Dermis blood vessel endothelial cell (primary cell): ENCODE results near the gene MBP. TPM values are rescaled to one million over a fixed set of nuclear protein-coding genes. Genes with fewer than 3 reads are reported as not detected.

Experiments
- DNase-seq: peaks from one replicate; pipeline ENCODE4 v3.0.0; 2010
- total RNA-seq: library from RNA; depleted of rRNA; stranded (reverse); fragments of >200 nt; gene quantifications from 2 replicates; pipeline ENCODE4 v1.2.3, GENCODE V29; 2014

MBP gene
- total RNA-seq, 1 donor from 2014 or later = 6.3 TPM

DNA sequence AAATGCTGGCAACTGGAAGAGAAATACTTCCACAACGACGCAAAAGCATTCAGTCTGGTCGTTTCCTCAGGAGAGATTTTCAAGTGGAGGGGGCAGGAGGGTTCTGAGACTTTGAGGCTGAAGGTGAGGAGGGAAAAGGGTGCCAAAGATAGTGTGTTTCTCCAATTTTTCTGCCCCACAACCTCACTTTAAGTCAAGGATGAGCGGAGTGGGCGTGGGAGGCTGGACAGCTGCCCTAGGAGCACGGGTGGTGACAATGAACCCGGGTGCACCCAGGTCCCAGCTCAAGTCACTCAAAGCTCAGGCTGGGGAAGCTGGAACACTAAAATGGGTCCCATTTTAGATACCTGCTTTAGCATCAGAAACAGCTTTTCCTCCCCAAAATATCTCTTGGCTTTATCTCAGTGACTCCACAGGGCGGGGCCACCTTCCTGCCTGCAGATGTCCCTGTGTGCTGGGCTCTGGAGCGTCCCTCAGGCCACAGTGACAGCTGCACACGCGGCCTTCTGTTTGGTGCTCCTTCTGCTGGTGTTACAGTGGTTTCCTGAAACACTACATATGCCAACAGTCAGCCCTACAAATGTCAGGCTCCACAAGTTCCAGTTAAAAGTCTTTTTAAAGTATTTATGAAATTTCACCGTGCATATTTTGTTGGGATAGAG lies 1.4 kb upstream of the MBP start:
- DNase-seq = no peak

DNA sequence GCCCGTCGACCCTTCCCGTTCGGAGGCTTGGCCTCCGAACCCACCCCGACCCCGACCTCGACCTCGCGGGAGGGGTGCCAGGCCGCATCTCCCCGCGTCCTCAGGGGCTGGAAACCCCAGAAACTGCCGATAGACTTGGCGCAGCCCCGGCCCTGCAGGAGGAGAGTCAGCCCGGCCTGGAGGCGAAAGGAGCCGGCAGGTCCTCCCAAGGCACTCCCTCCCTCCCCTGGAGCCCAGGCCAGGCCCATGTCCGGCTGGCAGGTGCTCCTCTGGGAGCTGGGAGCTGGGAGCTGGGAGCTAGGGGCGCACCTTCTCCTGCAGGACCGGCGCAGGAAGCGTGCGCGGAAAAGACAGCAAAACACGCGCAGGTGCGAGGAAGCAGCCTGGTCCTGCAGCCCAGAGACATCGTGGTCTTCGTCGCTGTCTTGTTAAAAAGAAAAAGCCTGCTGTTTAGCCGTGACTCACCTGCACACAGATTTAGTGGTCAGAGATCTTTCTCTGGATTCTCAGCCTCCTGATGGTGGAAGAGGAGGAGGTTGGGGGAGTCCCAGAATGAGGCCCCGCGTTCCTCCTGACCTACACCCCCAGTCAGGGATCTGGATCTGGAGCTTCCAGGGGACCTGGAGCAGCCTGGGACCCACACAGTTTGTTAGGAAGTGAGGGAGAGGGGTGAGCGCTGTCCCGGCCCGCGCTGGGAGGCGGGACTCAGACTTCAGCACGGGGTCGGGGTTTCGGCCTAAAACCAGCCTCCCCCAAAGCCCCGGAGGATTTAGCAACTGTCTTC lies 660 bp upstream of the MBP start:
- DNase-seq = no peak

- peak; percentile 32 for DNase-seq
Measured at GRCh38 chr18:77131652-77132368, 773 bp downstream of the MBP start.

GRCh38 chr18:77131100-77131651 lies 1.4 kb downstream of the MBP start:
- peak; percentile 26 for DNase-seq

DNA sequence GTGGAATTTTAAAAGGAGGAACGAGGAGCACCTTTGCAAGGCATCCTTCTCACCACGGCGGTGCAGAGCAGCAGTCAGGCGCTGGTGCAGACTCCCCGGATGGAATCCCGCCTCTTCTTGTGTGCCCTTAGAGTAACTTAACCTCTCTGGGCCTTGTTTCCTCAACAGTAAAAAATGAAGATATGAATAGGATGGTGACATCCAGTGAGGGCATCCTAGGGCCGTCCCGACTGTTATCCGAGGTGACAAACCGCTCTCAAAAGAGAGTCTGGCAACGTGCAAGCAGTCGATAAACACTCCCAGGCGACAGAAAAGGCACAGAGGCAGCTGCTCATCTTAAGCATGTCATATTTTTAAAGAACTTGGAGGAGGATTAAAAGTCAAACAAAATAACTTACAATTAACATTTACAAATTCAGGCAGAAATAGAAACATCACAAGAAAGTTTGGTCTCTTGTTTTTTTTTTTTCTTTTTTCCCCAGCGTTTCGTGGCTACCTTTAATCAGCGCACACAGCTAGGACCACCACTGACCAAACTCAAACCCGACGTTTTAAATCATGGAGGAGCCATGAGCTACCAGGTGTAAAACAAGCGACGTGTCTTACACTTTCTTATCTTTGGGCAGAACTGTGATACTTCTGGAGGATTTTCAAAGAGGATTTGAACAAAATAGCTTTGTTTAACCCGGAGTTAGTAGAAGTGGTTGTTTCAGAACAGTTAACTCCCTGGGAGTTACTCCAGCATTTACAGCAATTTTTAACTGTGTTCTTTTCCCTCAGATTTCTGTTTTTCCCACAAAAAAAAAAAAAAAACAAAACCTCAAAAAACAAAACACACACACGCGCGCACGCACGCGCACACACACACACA lies 2.1 kb downstream of the MBP start:
- no peak for DNase-seq

GRCh38 chr18:77129150-77129551 lies 3.4 kb downstream of the MBP start:
- peak; percentile 55 for DNase-seq

DNA sequence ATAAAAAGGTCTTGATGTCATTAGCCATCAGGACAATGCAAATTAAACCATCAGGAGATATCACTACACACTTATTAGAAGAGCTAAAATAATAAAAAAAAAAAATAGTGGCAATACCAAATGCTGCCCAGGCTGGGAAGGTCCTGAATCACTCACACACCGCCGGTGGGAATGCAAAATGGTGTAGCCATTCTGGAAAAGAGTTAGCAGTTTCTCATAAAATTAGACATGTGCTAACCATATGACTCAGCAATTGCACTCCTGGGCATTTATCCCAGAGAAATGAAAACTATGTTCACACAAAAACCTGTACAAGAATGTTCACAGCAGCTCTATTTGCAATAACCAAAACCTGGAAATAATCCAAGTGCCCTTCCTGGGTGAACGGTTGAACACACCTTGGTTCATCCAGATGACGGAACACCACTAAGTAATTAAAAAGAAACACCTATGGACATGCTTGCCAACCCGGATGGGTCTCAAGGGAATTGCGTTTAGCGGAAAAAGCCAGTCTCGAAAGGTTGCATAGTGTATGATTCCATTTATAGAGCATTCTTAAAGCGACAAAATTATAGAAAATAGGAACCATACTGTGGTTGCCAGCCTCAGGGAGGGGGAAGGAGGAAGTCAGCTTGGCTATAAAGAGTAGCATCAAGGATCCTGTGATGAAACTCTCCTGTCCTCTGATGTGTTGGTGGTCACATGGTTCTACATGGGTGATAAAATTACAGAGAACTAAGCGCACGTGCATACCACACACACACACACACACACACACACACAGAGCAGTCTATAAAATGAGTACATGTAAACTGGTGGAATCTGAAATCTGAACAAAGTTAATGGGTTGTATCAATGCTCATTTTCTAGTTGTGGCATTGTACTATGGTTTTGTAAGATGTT lies 4.6 kb downstream of the MBP start:
- peak; percentile 20 for DNase-seq

DNA sequence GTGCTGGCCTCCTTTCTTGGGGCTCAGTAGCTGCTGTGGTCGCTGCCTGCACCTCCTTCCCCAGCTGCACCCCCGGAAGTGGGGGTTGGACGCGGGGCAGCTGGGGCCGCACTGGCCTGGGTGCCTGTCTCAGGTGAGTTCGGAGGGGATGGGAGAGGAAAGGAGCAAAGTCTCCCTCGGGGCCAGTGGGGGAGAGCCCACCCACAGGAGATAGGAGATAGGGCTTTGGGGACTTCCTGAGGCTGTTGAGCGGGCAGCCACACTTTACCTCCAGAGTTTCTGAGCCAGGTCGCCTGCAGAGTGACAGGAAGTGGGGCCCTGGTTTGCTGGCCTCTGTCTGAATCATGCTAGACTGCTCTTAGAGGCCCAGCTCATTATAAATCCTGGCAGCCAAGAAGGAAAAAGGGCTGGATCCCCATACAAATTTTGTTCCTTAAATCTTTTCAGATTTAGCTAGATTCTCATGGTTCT lies 8.1 kb downstream of the MBP start:
- no peak for DNase-seq

DNA sequence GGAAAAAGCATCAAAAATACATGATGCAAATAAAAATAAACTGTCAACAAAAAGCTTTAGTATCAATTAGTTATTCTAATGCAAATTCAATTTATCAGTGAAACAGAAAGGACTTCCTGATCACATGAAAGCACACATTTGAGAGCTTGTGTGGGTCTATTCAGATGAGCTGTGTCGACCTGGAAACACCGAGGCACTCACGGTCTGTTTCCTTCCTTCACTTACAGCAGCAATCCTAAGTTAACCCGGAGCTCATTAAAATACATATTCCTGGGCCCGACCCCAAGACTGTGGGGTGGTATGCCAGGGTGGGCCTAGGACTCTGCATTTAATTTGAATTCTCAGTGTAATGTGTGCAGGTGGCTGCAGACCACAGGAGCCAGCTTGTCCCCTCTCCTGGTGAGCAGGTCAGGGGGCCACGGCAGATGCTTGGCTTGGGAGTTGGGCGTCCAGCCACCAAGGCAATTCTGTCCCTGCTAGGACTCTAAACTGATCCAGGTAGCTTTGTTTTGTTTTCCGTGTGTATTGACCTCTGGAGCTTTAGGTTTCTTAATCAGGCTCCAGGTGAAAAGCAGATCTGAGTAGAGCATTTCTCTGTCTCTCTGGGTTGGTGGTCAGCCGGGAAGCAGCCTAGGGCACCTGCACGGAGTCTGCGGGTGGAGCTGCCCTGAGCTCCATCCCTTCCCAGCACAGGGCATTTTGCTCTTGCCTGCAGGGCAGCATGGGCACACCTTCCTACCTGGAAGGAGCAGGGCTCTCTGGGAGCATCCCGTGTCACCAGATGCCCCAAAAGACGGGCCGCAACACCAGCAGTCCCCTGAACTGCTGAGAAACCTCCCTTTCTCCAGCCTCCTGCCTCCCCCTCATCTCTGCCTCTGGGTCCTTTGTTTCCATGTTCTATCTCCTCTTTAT lies 9.0 kb downstream of the MBP start:
- DNase-seq = no peak

GRCh38 chr18:77121523-77121922 lies 11.1 kb downstream of the MBP start:
- no peak for DNase-seq

DNA sequence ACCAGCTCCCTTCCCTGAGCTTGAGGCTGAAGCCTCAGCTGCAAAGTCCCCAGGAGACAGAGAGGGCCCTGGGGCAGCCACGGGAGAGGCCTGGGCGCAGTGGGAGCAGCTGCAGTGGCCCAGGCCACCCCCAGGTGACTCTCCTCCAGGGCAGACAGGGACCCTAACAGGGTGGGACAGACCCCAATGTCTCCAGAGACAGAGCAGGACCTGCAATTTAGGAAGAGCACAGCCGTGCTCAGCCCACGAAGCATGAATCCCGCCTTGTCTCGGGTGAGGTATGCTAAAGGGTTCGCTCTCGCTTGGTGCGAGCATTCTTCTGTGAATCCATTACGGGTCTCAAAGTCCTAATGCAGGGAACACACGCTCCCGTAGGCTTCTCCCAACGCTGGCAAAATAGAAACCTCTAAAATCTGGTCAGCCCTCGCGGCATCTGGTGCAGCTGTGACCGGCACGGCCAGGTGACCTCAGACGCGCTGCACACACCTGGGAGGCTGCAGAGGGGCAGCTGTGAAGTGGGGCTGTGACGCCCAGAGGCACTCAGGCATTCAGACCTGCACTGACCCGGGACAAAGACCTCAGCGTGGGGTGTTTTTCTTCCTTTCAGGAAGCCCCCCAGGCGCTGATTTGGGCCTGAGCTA lies 12.6 kb downstream of the MBP start:
- DNase-seq = no peak

DNA sequence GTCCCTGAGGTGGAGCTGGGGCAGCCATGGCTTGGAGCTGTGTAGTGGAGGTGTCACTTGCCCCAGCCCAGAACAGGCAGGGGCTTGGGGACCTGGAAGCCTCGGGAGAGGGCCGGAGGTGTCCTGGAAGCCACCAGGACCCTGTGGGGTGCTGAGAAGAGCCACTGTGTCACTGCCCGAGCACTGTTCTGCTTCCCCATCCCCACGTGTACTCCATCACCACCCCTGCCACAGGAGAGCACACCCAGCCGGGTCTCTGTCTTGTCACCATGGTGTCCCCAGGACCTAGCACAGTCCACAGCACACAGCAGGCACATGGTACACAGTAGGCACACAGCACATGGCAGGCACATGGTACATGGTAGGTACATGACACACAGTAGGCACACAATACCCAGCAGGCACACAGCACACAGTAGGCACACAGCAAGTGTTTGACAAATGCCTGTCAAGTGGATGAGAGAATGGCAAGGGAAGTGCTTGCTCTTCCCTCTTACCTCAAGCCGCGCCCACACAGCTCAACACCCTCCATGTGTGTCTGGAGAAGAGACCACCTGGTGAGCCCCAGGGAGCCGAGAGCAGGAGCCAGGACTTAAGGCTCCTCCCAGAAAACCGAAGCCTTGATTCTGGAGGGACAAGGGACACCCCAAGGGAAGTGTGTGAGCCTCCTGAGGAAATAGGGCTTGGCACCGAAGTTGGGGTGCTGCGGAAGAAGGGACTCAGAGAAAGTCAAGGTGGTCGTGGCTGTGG lies 13.3 kb downstream of the MBP start:
- no peak for DNase-seq

DNA sequence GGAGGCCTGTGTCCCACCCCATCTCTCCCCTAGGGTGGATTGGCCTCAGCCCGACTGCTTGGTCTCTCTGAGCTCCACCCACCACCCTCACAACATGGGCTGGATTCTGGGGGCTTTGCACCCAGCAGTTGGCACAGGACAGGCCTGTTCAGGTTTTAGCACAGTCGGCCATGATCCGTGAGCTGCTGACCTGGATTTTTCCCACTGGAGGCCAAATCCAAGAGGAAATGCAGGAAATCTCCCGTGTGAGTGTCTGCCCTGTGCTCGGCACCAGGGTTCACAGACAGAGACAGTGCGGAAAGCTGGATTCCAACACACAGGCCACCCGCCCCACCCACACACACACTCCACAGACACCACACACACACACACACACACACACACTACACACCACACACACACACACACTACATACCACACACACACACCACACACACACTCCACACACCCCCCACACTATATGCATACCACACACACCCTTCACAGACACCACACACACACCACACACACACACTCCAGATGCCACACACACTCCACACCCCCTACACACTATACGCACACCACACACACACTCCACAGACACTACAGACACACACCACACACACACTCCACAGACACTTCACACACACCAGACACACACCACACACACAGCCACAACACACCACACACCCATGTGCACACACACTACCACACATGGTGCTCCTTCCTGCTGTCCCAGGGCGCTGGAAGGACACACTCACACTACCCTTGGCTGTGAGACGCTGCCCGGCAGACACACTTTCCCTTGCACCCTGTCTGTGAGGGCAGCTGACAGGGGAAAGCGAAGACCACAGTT lies 14.1 kb downstream of the MBP start:
- DNase-seq = no peak

DNA sequence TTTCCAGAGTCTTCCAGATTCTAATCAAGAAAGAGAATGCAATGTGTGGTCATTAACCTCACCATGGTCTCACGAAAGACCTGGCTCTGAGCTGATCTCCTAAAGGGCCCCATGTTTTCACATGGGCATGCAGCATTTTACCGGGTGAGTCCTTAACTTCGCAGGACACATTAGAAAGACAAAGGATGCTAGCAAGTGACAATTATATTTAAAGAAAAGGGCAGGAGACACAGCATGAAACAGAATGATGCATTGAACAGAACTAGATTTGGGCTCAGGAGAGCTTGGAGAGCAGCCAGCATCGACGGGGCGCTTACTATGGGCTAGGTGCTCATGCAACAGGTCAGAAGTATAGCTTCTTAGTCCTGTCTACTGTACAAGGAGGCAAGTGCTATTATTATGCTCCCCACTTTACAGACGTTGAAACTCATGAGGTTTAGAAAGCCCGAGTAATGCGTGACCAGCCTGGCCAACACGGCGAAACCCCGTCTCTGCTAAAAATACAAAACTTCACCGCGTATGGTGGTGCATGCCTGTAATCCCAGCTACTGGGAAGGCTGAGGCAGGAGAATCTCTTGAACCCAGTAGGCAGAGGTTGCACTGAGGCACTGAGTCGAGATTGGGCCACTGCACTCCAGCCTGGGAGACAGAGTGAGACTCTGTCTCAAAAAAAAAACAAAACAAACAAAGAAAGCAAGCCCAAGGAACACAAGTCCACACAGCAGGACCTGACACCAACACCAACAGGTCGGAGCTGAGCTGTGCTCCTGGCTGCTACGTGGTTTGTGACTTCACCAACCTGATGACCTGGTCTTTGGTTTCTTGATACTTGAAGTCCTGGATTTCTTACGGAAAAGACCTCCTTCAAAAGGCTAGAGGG lies 16.1 kb downstream of the MBP start:
- no peak for DNase-seq

GRCh38 chr18:77115192-77115953 lies 17.2 kb downstream of the MBP start:
- DNase-seq = no peak
